Astrocyte (in vitro differentiated cells and primary cell): ENCODE measurements around the gene RIBC1. TPM values are rescaled to one million over a fixed set of nuclear protein-coding genes. Genes with fewer than 3 reads are reported as not detected.
A peak's percentile ranks its signal among the peaks of the same experiment; 100 is the strongest.

ENCODE experiments used
- DNase-seq: peaks from one replicate; pipeline ENCODE4 v3.0.0-alpha.2; 2010; ENCODE audit warnings: low read depth
- FAIRE-seq: peaks from 2 replicates; lab custom pipeline; 2011; peaks lifted over from hg19 to GRCh38; lab: Jason Lieb, UNC
- H2AFZ ChIP-seq: 2 replicates; pipeline ENCODE4 v1.6.0; 2012; ENCODE audit warnings: low read depth, low read length, inconsistent platforms
- H3K27ac ChIP-seq: 2 replicates; pipeline ENCODE4 v1.5.1; 2011; ENCODE audit warnings: low read depth, low read length, inconsistent platforms
- H3K27me3 ChIP-seq: 2 replicates; pipeline ENCODE4 v1.6.0; 2011; ENCODE audit warnings: low read length, inconsistent platforms; ENCODE audit not compliant: insufficient read depth
- H3K36me3 ChIP-seq: 2 replicates; pipeline ENCODE4 v1.5.1; 2011; ENCODE audit warnings: low read length, inconsistent platforms; ENCODE audit not compliant: insufficient read depth
- H3K4me1 ChIP-seq: 2 replicates; pipeline ENCODE4 v1.5.1; 2011; ENCODE audit warnings: low read length, inconsistent platforms; ENCODE audit not compliant: insufficient read depth
- H3K4me2 ChIP-seq: 2 replicates; pipeline ENCODE4 v1.6.0; 2012; ENCODE audit warnings: low read length, inconsistent platforms
- H3K4me3 ChIP-seq: 2 replicates; pipeline ENCODE4 v1.5.1; 2011; ENCODE audit warnings: low read depth, mild to moderate bottlenecking, low read length, inconsistent platforms; ENCODE audit not compliant: insufficient read depth
- H3K79me2 ChIP-seq: 2 replicates; pipeline ENCODE4 v1.6.0; 2012; ENCODE audit warnings: mild to moderate bottlenecking, low read length, inconsistent platforms; ENCODE audit not compliant: insufficient read depth
- H3K9ac ChIP-seq: 2 replicates; pipeline ENCODE4 v1.6.0; 2012; ENCODE audit warnings: mild to moderate bottlenecking, low read length, inconsistent platforms
- H3K9me3 ChIP-seq: 2 replicates; pipeline ENCODE4 v1.5.1; 2012; ENCODE audit warnings: low read depth, mild to moderate bottlenecking, low read length, inconsistent platforms; ENCODE audit not compliant: insufficient read depth
- H4K20me1 ChIP-seq: 2 replicates; pipeline ENCODE4 v1.6.0; 2012; ENCODE audit warnings: low read length, inconsistent platforms; ENCODE audit not compliant: insufficient read depth
- H3K27ac Mint-ChIP-seq: one replicate; pipeline ENCODE4 v1.8.0; 2021; ENCODE audit warnings: mild to moderate bottlenecking, mixed read lengths; ENCODE audit not compliant: unreplicated experiment
- H3K27me3 Mint-ChIP-seq: one replicate; pipeline ENCODE4 v1.8.0; 2021; ENCODE audit warnings: low read depth, mixed read lengths; ENCODE audit not compliant: unreplicated experiment
- H3K36me3 Mint-ChIP-seq: one replicate; pipeline ENCODE4 v1.8.0; 2021; ENCODE audit warnings: low read depth, mixed read lengths; ENCODE audit not compliant: unreplicated experiment
- H3K4me1 Mint-ChIP-seq: one replicate; pipeline ENCODE4 v1.8.0; 2021; ENCODE audit warnings: low read depth, mixed read lengths; ENCODE audit not compliant: unreplicated experiment
- H3K4me3 Mint-ChIP-seq: one replicate; pipeline ENCODE4 v1.8.0; 2021; ENCODE audit warnings: mild to moderate bottlenecking, moderate library complexity, mixed read lengths; ENCODE audit not compliant: unreplicated experiment
- H3K9me3 Mint-ChIP-seq: one replicate; pipeline ENCODE4 v1.8.0; 2021; ENCODE audit warnings: mild to moderate bottlenecking, mixed read lengths; ENCODE audit not compliant: unreplicated experiment
- CTCF ChIP-seq: IDR thresholded peaks from 2 replicates; pipeline ENCODE4 v1.5.1; 2011; ENCODE audit warnings: low read depth, mild to moderate bottlenecking, inconsistent platforms, low read length, moderate library complexity; ENCODE audit not compliant: insufficient read depth
- EZH2 ChIP-seq: IDR thresholded peaks from 2 replicates; pipeline ENCODE4 v1.6.1; 2012; ENCODE audit warnings: mild to moderate bottlenecking, low read length, inconsistent platforms; ENCODE audit not compliant: insufficient read depth
- total RNA-seq: library from RNA; stranded (reverse); gene quantifications from 2 replicates; pipeline ENCODE4 v1.2.1, GENCODE V29; 2021

RIBC1 gene
- total RNA-seq, 1 donor from 2014 or later = 0.34 TPM

- Histone ChIP-seq H3K4me2 (no peak overlapping the region), H3K9ac (no peak overlapping the region), H4K20me1 (no peaks in the 10 kb centered on the region), H3K27me3 (no peaks in the 10 kb centered on the region), H3K4me1 (no peaks in the 10 kb centered on the region), H3K4me3 (no peak overlapping the region), H3K79me2 (no peaks in the 10 kb centered on the region), H3K27ac (no peak overlapping the region), H2AFZ (no peak overlapping the region), H3K9me3 (no peaks in the 10 kb centered on the region), H3K36me3 (peaks cover 3% of the 10 kb centered on the region)
- H3K4me1 Mint-ChIP-seq = peaks cover 6% of the 10 kb centered on the region
- peaks cover 2% of the 10 kb centered on the region for H3K9me3 Mint-ChIP-seq
- no peaks in the 10 kb centered on the region for H3K27me3 Mint-ChIP-seq
- H3K4me3 Mint-ChIP-seq = no peak overlapping the region
- no peaks in the 10 kb centered on the region for H3K36me3 Mint-ChIP-seq
- no peak for DNase-seq
- TF ChIP-seq EZH2 (no peak), CTCF (no peak)
- H3K27ac Mint-ChIP-seq = no peak overlapping the region
- peak; percentile 96 for FAIRE-seq
These were observed 47.8 kb upstream of the RIBC1 start for GRCh38 chrX:53374923-53375322.

- no peak for FAIRE-seq
- DNase-seq = no peak
- H3K27me3 Mint-ChIP-seq = no peaks in the 10 kb centered on the region
These were observed 45.8 kb upstream of the RIBC1 start for GRCh38 chrX:53376888-53377287.

More at GRCh38 chrX:53376888-53377287, 45.8 kb upstream of the RIBC1 start:
- Histone ChIP-seq H3K27ac (no peak overlapping the region), H3K4me3 (no peak overlapping the region), H3K27me3 (no peaks in the 10 kb centered on the region), H3K36me3 (peaks cover 3% of the 10 kb centered on the region), H2AFZ (no peak overlapping the region), H3K9ac (no peak overlapping the region), H3K9me3 (no peaks in the 10 kb centered on the region), H3K4me1 (no peaks in the 10 kb centered on the region), H4K20me1 (no peaks in the 10 kb centered on the region), H3K79me2 (no peaks in the 10 kb centered on the region), H3K4me2 (no peak overlapping the region)
- Mint-ChIP-seq H3K36me3 (peaks cover 8% of the 10 kb centered on the region), H3K9me3 (no peaks in the 10 kb centered on the region), H3K27ac (no peak overlapping the region), H3K4me3 (no peak overlapping the region), H3K4me1 (peaks cover 6% of the 10 kb centered on the region)
- TF ChIP-seq EZH2 (no peak), CTCF (no peak)
